ENCODE measurements around the gene CDH4. TPM values are rescaled to one million over a fixed set of nuclear protein-coding genes. Genes with fewer than 3 reads are reported as not detected.

Gene CDH4
- total RNA-seq, 4 donors from 2014 or later = not detected

GRCh38 chr20:61795669-61796630 lies 543.9 kb downstream of the CDH4 start:
- Histone ChIP-seq H3K9me3 (no peaks in the 10 kb centered on the region), H3K36me3 (no peaks in the 10 kb centered on the region), H3K27ac (no peak overlapping the region), H3K27me3 (peaks cover 6% of the 10 kb centered on the region), H3K4me1 (no peaks in the 10 kb centered on the region), H3K4me3 (no peak overlapping the region)
- no peak for TF ChIP-seq POLR2A (IDR thresholded peaks at IDR 0.05)
- TF ChIP-seq POLR2AphosphoS5 (IDR thresholded peaks at IDR 0.05) = no peak
- TF ChIP-seq EP300 (IDR thresholded peaks at IDR 0.05; ENCODE audit: low read depth) = no peak
- no peak for TF ChIP-seq CTCF (IDR thresholded peaks at IDR 0.05)
- in situ Hi-C loops (cut with MboI; ENCODE audit: low pct_ligation_motif_present in 1 of 4, low pct_unique_long_range_greater_than_20kb in 1 of 4, low sequenced_read_pairs in 3 of 4) (no loop called here), intact Hi-C loops (cut with DNase I; ENCODE audit: low total_unique reads) (no loop called here)
- no peak for DNase-seq
- WGBS, 2 donors (ENCODE audit: low coverage in 1 of 2) = 40 to 59% methylated on average over 1 to 15 of the region's 15 CpGs

- no peaks in the 10 kb centered on the region for H3K4me1 ChIP-seq
- no peak for DNase-seq
- no peak overlapping the region for H3K4me3 ChIP-seq
- H3K36me3 ChIP-seq = no peaks in the 10 kb centered on the region
- in situ Hi-C loops (cut with MboI; ENCODE audit: low pct_ligation_motif_present in 1 of 4, low pct_unique_long_range_greater_than_20kb in 1 of 4, low sequenced_read_pairs in 3 of 4) (no loop called here), intact Hi-C loops (cut with DNase I; ENCODE audit: low total_unique reads) (no loop called here)
- 68% methylated on average over 11 of the region's 11 CpGs; no CpG with 5 or more reads in 1 of the 2 donors for WGBS, 2 donors (ENCODE audit: low coverage in 1 of 2)
- H3K27ac ChIP-seq = no peak overlapping the region
- TF ChIP-seq POLR2A (IDR thresholded peaks at IDR 0.05) (no peak), POLR2AphosphoS5 (IDR thresholded peaks at IDR 0.05) (no peak), EP300 (IDR thresholded peaks at IDR 0.05; ENCODE audit: low read depth) (no peak), CTCF (IDR thresholded peaks at IDR 0.05) (no peak)
- H3K9me3 ChIP-seq = no peaks in the 10 kb centered on the region
- H3K27me3 ChIP-seq = peaks cover 10% of the 10 kb centered on the region
Observed at GRCh38 chr20:61796738-61797137, 544.7 kb downstream of the CDH4 start.

- Histone ChIP-seq H3K4me1 (no peaks in the 10 kb centered on the region), H3K27ac (no peak overlapping the region), H3K9me3 (no peaks in the 10 kb centered on the region), H3K36me3 (no peaks in the 10 kb centered on the region), H3K27me3 (peaks cover 14% of the 10 kb centered on the region), H3K4me3 (no peak overlapping the region)
- TF ChIP-seq POLR2A (IDR thresholded peaks at IDR 0.05) (no peak), POLR2AphosphoS5 (IDR thresholded peaks at IDR 0.05) (no peak), EP300 (IDR thresholded peaks at IDR 0.05; ENCODE audit: low read depth) (no peak), CTCF (IDR thresholded peaks at IDR 0.05) (no peak)
- no peak for DNase-seq
- in situ Hi-C loops (cut with MboI; ENCODE audit: low pct_ligation_motif_present in 1 of 4, low pct_unique_long_range_greater_than_20kb in 1 of 4, low sequenced_read_pairs in 3 of 4) = no loop called here
- WGBS, 2 donors (ENCODE audit: low coverage in 1 of 2) = 60 to 70% methylated on average over 2 to 7 of the region's 7 CpGs
- intact Hi-C loops (cut with DNase I; ENCODE audit: low total_unique reads) = no loop called here
Observed at GRCh38 chr20:61797200-61797599, 545.1 kb downstream of the CDH4 start.

GRCh38 chr20:61797971-61798411 lies 545.9 kb downstream of the CDH4 start:
- TF ChIP-seq POLR2A (IDR thresholded peaks at IDR 0.05) = no peak
- TF ChIP-seq EP300 (IDR thresholded peaks at IDR 0.05; ENCODE audit: low read depth) = no peak
- no peak for TF ChIP-seq POLR2AphosphoS5 (IDR thresholded peaks at IDR 0.05)
- no peak for TF ChIP-seq CTCF (IDR thresholded peaks at IDR 0.05)
- no peak for DNase-seq
- H3K9me3 ChIP-seq = no peaks in the 10 kb centered on the region
- WGBS, 2 donors (ENCODE audit: low coverage in 1 of 2) = 76% methylated on average over 24 of the region's 25 CpGs; no CpG with 5 or more reads in 1 of the 2 donors
- H3K4me1 ChIP-seq = no peaks in the 10 kb centered on the region
- H3K4me3 ChIP-seq = no peak overlapping the region
- in situ Hi-C loops (cut with MboI; ENCODE audit: low pct_ligation_motif_present in 1 of 4, low pct_unique_long_range_greater_than_20kb in 1 of 4, low sequenced_read_pairs in 3 of 4) (no loop called here), intact Hi-C loops (cut with DNase I; ENCODE audit: low total_unique reads) (no loop called here)
- H3K36me3 ChIP-seq = no peaks in the 10 kb centered on the region
- H3K27ac ChIP-seq = no peak overlapping the region
- H3K27me3 ChIP-seq = peaks cover 14% of the 10 kb centered on the region
